Neural cell (in vitro differentiated cells): ENCODE results near the gene DDOST. TPM values are rescaled to one million over a fixed set of nuclear protein-coding genes. Genes with fewer than 3 reads are reported as not detected.

Experiments
- H2AFZ ChIP-seq: fragments of 200-600, 300-800 bp; sonication (generic), shearing (Covaris generic); 2 replicates; pipeline ENCODE4 v1.6.0; 2014; ENCODE audit warnings: low read depth, mild to moderate bottlenecking, antibody characterized with exemption, low read length, moderate library complexity
- H3F3A ChIP-seq: fragments of 200-600 bp; shearing (Covaris generic); 2 replicates; pipeline ENCODE4 v1.6.1; 2016; ENCODE audit warnings: mild to moderate bottlenecking, moderate library complexity, mixed read lengths, antibody characterized with exemption, low read length; ENCODE audit not compliant: insufficient read depth, poor library complexity, severe bottlenecking
- H3K27ac ChIP-seq: fragments of 200-600, 300-800 bp; sonication (generic), shearing (Covaris generic); 2 replicates; pipeline ENCODE4 v1.5.1; 2014; ENCODE audit warnings: mild to moderate bottlenecking, low read length, moderate library complexity
- H3K27me3 ChIP-seq: fragments of 300-800, 200-600 bp; sonication (generic), shearing (Covaris generic); 2 replicates; pipeline ENCODE4 v1.6.0; 2014; ENCODE audit warnings: mild to moderate bottlenecking, low read depth, low read length, moderate library complexity; ENCODE audit not compliant: insufficient read depth
- H3K36me3 ChIP-seq: fragments of 300-800, 200-600 bp; sonication (generic), shearing (Covaris generic); 2 replicates; pipeline ENCODE4 v1.5.1; 2014; ENCODE audit warnings: mild to moderate bottlenecking, antibody characterized with exemption, low read length, moderate library complexity; ENCODE audit not compliant: insufficient read depth
- H3K4me2 ChIP-seq: fragments of 300-800, 200-600 bp; sonication (generic), shearing (Covaris generic); 2 replicates; pipeline ENCODE4 v1.6.0; 2014; ENCODE audit warnings: mild to moderate bottlenecking, low read length
- H3K4me3 ChIP-seq: fragments of 300-800, 200-600 bp; sonication (generic), shearing (Covaris generic); 2 replicates; pipeline ENCODE4 v1.5.1; 2014; ENCODE audit warnings: mild to moderate bottlenecking, low read length, moderate library complexity
- H3K79me2 ChIP-seq: fragments of 200-600 bp; shearing (Covaris generic); replicated peaks from 2 replicates; pipeline ENCODE4 v1.6.0; 2014; ENCODE audit warnings: mild to moderate bottlenecking, low read length, moderate library complexity; ENCODE audit not compliant: insufficient read depth
- H3K9ac ChIP-seq: fragments of 300-800, 200-600 bp; sonication (generic), shearing (Covaris generic); 2 replicates; pipeline ENCODE4 v1.6.1; 2016; ENCODE audit warnings: mild to moderate bottlenecking, low read length, mixed read lengths
- H3K9me2 ChIP-seq: fragments of 200-600 bp; shearing (Covaris generic); 2 replicates; pipeline ENCODE4 v1.6.1; 2016; ENCODE audit warnings: mild to moderate bottlenecking, low read length, mixed read lengths; ENCODE audit not compliant: insufficient read depth
- H3K9me3 ChIP-seq: fragments of 200-600, 300-800 bp; sonication (generic), shearing (Covaris generic); 2 replicates; pipeline ENCODE4 v1.6.1; 2016; ENCODE audit warnings: mild to moderate bottlenecking, mixed run types, low read length, moderate library complexity, mixed read lengths
- H4K20me1 ChIP-seq: fragments of 200-600 bp; shearing (Covaris generic); 2 replicates; pipeline ENCODE4 v1.6.1; 2016; ENCODE audit warnings: mild to moderate bottlenecking, mixed run types; ENCODE audit not compliant: insufficient read depth
- EP300 ChIP-seq: fragments of 450-650 bp; conservative IDR thresholded peaks from 2 replicates; pipeline ENCODE4 v1.6.1; 2014; ENCODE audit warnings: antibody characterized with exemption, mild to moderate bottlenecking, moderate library complexity; ENCODE audit not compliant: poor library complexity, severe bottlenecking
- EZH2 ChIP-seq: fragments of 200-600, 300-800 bp; shearing (Covaris generic), sonication (generic); IDR thresholded peaks from 2 replicates; pipeline ENCODE4 v1.6.1; 2014; ENCODE audit warnings: antibody characterized with exemption, low read length, borderline replicate concordance, mild to moderate bottlenecking; ENCODE audit not compliant: insufficient read depth, poor library complexity, severe bottlenecking
- MXI1 ChIP-seq: fragments of 450-650 bp; conservative IDR thresholded peaks from 2 replicates; pipeline ENCODE4 v1.6.1; 2014; ENCODE audit warnings: antibody characterized with exemption, mild to moderate bottlenecking; ENCODE audit not compliant: poor library complexity, severe bottlenecking
- POLR2AphosphoS5 ChIP-seq: IDR thresholded peaks from 2 replicates; pipeline ENCODE4 v1.6.1; 2012
- RAD21 ChIP-seq: fragments of 450-650 bp; conservative IDR thresholded peaks from 2 replicates; pipeline ENCODE4 v1.6.1; 2014; ENCODE audit warnings: antibody characterized with exemption, mild to moderate bottlenecking, moderate library complexity
- SMC3 ChIP-seq: fragments of 450-650 bp; conservative IDR thresholded peaks from 2 replicates; pipeline ENCODE4 v1.6.1; 2014; ENCODE audit warnings: antibody characterized with exemption, mild to moderate bottlenecking, moderate library complexity; ENCODE audit not compliant: poor library complexity
- TAF1 ChIP-seq: IDR thresholded peaks from 2 replicates; pipeline ENCODE4 v1.6.1; 2012; ENCODE audit warnings: low read depth
- polyA plus RNA-seq: library from polyadenylated mRNA; depleted of rRNA; stranded (reverse); fragments of >200 nt; gene quantifications from 2 replicates; pipeline ENCODE4 v1.2.3, GENCODE V29; 2014
- TF ChIP-seq, protein P1 (sequence below): fragments of 450-650 bp; IDR thresholded peaks from 2 replicates; pipeline ENCODE4 v1.5.1; 2014; ENCODE audit warnings: antibody characterized with exemption, mild to moderate bottlenecking, moderate library complexity; ENCODE audit not compliant: poor library complexity, severe bottlenecking
- TF ChIP-seq, protein P2 (sequence below): IDR thresholded peaks from 2 replicates; pipeline ENCODE4 v1.6.1; 2012; ENCODE audit warnings: borderline replicate concordance

The DDOST gene
- polyA plus RNA-seq, 1 donor from 2014 or later = 177 TPM

DNA sequence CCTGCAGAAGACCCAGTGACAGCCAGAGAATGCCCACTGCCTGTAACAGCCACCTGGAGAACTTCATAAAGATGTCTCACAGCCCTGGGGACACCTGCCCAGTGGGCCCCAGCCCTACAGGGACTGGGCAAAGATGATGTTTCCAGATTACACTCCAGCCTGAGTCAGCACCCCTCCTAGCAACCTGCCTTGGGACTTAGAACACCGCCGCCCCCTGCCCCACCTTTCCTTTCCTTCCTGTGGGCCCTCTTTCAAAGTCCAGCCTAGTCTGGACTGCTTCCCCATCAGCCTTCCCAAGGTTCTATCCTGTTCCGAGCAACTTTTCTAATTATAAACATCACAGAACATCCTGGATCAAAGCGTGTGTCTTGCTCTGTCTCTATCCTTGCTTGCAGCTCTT, 42.6 kb downstream of the DDOST start:
- no peaks in the 10 kb centered on the region for H3K27me3 ChIP-seq

DNA sequence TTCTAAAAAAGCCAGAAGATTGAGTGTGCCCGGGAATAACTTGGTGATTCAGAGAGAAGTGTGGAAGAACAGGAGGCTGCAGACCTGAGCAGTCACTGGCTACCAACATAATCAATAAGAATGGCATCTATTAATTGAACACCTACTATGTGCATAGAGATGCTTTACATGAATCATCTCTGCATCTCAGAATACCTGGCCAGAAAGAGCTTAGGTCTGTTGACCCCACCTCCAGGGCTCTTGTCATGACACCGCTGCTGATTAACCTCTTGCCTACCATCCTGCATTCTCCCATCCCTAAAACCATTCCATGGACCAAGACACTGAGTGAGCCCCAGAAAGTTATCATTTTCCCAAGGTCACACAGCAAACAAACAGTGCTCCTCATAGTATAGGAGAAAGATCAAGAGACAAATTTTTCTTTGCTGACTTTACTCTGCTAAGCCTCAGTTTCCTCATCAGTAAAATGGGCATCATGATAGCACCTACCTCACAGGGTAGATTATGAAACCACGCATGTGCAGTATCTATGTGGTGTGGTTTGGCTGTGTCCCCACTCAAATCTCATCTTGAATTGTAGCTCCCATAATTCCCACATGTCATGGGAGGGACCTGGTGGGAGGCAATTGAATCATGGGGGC, 44.2 kb downstream of the DDOST start:
- no peak overlapping the region for H3K9ac ChIP-seq
- H3K27ac ChIP-seq = no peak overlapping the region
- no peaks in the 10 kb centered on the region for H3F3A ChIP-seq
- H3K4me3 ChIP-seq = no peak overlapping the region
- H3K79me2 ChIP-seq = no peaks in the 10 kb centered on the region
- no peak for TF ChIP-seq TAF1
- no peak overlapping the region for H2AFZ ChIP-seq
- no peaks in the 10 kb centered on the region for H3K9me2 ChIP-seq
- no peaks in the 10 kb centered on the region for H4K20me1 ChIP-seq
- H3K36me3 ChIP-seq = no peaks in the 10 kb centered on the region
- no peaks in the 10 kb centered on the region for H3K27me3 ChIP-seq
- H3K4me2 ChIP-seq = no peak overlapping the region
- H3K9me3 ChIP-seq = no peaks in the 10 kb centered on the region

More for the DNA sequence above, 42.6 kb downstream of the DDOST start:
- no peaks in the 10 kb centered on the region for H4K20me1 ChIP-seq
- no peak overlapping the region for H3K9ac ChIP-seq
- H3K9me2 ChIP-seq = no peaks in the 10 kb centered on the region
- H3K9me3 ChIP-seq = no peaks in the 10 kb centered on the region
- H3F3A ChIP-seq = no peaks in the 10 kb centered on the region
- H3K79me2 ChIP-seq = no peaks in the 10 kb centered on the region
- no peak overlapping the region for H3K4me3 ChIP-seq
- H3K36me3 ChIP-seq = no peaks in the 10 kb centered on the region
- H2AFZ ChIP-seq = no peak overlapping the region
- H3K4me2 ChIP-seq = no peak overlapping the region
- H3K27ac ChIP-seq = no peak overlapping the region
- TF ChIP-seq, protein P1, sequence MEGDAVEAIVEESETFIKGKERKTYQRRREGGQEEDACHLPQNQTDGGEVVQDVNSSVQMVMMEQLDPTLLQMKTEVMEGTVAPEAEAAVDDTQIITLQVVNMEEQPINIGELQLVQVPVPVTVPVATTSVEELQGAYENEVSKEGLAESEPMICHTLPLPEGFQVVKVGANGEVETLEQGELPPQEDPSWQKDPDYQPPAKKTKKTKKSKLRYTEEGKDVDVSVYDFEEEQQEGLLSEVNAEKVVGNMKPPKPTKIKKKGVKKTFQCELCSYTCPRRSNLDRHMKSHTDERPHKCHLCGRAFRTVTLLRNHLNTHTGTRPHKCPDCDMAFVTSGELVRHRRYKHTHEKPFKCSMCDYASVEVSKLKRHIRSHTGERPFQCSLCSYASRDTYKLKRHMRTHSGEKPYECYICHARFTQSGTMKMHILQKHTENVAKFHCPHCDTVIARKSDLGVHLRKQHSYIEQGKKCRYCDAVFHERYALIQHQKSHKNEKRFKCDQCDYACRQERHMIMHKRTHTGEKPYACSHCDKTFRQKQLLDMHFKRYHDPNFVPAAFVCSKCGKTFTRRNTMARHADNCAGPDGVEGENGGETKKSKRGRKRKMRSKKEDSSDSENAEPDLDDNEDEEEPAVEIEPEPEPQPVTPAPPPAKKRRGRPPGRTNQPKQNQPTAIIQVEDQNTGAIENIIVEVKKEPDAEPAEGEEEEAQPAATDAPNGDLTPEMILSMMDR = no peak
- no peak for TF ChIP-seq SMC3
- TF ChIP-seq, protein P2, sequence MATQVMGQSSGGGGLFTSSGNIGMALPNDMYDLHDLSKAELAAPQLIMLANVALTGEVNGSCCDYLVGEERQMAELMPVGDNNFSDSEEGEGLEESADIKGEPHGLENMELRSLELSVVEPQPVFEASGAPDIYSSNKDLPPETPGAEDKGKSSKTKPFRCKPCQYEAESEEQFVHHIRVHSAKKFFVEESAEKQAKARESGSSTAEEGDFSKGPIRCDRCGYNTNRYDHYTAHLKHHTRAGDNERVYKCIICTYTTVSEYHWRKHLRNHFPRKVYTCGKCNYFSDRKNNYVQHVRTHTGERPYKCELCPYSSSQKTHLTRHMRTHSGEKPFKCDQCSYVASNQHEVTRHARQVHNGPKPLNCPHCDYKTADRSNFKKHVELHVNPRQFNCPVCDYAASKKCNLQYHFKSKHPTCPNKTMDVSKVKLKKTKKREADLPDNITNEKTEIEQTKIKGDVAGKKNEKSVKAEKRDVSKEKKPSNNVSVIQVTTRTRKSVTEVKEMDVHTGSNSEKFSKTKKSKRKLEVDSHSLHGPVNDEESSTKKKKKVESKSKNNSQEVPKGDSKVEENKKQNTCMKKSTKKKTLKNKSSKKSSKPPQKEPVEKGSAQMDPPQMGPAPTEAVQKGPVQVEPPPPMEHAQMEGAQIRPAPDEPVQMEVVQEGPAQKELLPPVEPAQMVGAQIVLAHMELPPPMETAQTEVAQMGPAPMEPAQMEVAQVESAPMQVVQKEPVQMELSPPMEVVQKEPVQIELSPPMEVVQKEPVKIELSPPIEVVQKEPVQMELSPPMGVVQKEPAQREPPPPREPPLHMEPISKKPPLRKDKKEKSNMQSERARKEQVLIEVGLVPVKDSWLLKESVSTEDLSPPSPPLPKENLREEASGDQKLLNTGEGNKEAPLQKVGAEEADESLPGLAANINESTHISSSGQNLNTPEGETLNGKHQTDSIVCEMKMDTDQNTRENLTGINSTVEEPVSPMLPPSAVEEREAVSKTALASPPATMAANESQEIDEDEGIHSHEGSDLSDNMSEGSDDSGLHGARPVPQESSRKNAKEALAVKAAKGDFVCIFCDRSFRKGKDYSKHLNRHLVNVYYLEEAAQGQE = no peak
- no peak for TF ChIP-seq MXI1
- TF ChIP-seq RAD21 = no peak
- no peak for TF ChIP-seq EP300
- no peak for TF ChIP-seq EZH2
- no peak for TF ChIP-seq TAF1
- TF ChIP-seq POLR2AphosphoS5 = no peak
